ENCODE data around the gene MEGF9. TPM values are rescaled to one million over a fixed set of nuclear protein-coding genes. Genes with fewer than 3 reads are reported as not detected.

The MEGF9 gene
- total RNA-seq, 1 donor from 2014 or later = 58.8 TPM

GRCh38 chr9:120730654-120731514 lies 16.6 kb upstream of the MEGF9 start:
- DNase-seq = no peak

DNA sequence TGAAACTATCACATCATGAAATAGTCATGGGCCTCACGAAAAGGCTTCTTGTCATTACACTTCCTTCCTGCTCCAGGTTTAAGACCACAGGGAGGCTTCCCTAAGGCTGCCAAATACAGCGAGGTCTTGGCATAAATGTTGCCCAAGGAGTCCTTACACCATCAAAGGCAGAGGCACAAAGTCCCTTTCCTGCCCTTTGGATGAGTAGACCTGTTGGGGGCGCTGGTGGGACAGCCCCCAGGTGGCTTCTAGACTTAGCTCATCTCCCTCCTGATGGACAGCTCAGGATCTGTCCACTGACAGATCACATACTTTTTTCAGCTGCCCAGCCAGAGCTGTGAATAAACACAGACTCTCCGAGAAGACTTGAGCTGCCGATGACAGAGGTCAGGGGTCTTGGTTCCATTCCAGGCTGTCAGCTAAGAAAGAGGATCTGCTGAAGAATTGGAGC lies 15.5 kb upstream of the MEGF9 start:
- no peak for DNase-seq

- no peak for DNase-seq
Observed at GRCh38 chr9:120726484-120726883, 12.2 kb upstream of the MEGF9 start.

GRCh38 chr9:120725907-120726306 lies 11.6 kb upstream of the MEGF9 start:
- DNase-seq = no peak

- DNase-seq = no peak
Observed at GRCh38 chr9:120724757-120725400, 10.6 kb upstream of the MEGF9 start.

GRCh38 chr9:120723565-120723964 lies 9.3 kb upstream of the MEGF9 start:
- DNase-seq = no peak

- no peak for DNase-seq
Observed at GRCh38 chr9:120720404-120720803, 6.1 kb upstream of the MEGF9 start.

DNA sequence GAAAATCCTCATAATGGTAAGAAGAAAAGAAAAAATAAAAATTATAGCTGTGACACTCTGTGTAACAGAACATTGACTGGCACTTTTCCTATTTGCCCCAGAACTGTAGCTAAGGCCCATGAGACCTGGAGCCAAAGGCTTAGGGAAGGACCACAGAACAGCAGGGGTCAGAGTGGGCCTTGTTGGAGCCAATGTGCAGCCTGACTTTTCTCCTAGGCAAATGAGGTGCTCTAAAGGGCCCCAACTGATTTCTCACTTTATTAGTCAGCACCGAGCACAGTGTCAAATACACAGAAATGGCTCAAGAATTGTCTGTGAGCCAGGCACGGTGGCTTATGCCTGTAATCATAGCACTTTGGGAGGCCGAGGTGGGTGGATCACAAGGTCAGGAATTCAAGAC lies 4.0 kb upstream of the MEGF9 start:
- no peak for DNase-seq

- no peak for DNase-seq
Observed at GRCh38 chr9:120717176-120717575, 2.9 kb upstream of the MEGF9 start.

- DNase-seq = no peak
Observed at GRCh38 chr9:120716483-120716882, 2.2 kb upstream of the MEGF9 start.

- DNase-seq = no peak
Observed at GRCh38 chr9:120715389-120715924, 1.2 kb upstream of the MEGF9 start.

DNA sequence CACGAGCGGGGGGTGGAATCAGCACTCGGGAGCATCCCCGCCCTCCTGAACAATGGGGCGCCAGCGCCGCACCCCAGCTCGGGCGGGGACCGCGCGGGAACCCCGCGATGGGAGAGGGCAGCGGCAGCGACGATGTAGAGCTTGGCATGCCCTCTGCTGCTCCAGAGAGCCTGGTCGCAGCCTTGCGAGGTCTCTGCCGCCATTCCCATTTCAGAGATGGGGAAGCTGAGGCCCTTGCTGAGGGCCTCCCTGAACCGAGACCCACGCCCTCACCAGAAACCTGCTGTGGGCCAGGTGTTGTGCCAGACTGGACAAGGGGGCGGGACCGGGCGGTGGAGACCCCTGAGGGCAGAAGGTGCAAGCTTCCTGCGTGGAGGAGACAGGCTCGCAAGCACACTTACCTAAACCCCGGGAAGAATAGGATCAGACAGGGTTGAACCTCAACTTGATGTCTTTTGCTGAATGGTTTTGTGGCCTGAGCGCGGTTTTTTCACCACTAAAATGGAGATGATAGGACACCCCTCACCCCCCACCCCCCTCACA lies 647 bp upstream of the MEGF9 start:
- no peak for DNase-seq

DNA sequence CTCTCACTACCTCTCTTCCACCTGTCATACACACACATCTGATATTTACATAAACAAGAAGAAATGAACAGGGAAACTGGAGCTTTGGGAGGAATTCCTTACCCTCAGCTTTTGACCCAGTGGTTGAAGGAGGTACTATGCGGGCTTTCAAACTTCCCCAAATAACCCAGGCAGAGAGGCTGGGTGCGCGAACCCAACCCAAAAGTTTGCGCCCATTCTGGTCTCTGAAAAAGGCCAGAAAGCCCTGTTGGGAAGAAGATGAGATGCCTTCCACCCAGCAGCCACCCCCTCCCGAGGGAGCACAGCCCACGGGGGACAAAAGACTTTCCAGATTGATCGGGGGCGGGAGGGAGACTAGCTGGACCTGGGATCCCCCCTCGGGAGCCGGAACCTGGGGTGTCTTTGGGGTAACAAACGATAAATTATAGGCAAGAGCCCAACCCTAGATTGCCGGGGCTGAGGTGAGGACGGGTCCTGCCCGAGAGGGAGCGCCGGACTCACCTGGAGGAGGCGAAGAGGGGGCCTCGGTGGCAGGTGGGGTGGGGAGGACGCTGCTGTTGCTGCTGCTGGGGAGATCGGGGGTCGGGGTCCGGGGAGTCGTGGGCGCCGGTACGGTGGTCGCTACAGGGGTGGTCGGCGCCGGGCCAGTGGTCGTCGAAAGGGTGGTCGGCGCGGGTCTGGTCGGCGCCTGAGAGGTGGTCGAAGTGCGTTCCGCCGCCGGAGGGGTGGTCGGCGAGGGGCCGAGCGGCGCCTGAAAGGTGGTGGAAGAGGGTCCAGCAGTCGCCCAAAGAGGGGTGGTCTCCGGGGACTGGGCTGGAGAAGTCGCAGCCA lies 798 bp downstream of the MEGF9 start:
- no peak for DNase-seq

GRCh38 chr9:120712539-120713031 lies 1.7 kb downstream of the MEGF9 start:
- no peak for DNase-seq

GRCh38 chr9:120711841-120712538 lies 2.3 kb downstream of the MEGF9 start:
- no peak for DNase-seq

DNA sequence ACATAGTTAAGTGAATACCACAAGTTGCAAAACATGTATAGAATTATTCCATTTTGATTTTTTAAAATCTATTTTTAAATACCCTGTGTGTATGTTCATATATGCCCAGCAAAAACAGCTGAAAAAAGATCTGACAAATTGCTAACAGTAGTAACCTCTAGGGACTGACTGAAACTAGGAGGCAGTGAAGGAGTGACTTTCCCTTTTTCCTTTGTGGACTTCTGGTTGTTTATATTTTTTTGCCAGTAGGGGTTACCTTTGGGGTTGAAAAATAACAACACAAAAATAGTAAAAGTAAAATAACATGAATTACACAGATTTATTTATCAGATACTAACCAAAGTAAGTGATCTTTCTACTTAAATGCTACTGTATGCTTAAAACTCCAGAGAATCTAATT lies 2.9 kb downstream of the MEGF9 start:
- DNase-seq = no peak

- DNase-seq = no peak
Observed at GRCh38 chr9:120710110-120710981, 3.9 kb downstream of the MEGF9 start.

DNA sequence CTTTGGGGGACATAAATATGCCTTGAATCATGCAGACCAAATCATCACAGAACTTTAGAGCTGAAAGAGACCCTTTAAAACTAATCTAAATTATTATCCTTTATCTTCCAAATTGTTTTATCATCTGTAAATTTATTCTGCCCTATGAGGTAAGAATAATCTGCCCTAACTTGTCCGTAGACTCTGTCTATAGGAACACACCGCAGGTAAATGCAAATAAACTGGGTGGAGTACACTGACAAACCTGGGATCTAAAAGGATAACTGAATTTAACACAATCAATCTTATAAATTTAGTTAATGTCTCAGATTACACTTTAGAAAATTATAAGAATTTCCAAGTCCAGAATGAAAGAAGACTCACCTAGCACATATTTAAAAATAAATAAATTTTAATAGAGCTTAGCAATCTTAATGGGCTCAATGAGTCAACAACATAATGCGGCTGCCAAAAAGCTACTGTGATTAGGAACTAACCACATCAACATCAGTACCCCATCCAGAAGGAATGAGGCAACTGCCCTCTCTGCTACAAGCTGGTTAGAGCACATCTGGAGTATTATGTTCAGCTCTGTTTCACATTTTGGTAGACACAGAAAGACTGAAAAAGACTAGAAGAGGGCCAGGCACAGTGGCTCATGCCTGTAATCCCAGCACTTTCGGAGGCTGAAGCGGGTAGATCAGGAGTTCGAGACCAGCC lies 5.6 kb downstream of the MEGF9 start:
- DNase-seq = no peak

DNA sequence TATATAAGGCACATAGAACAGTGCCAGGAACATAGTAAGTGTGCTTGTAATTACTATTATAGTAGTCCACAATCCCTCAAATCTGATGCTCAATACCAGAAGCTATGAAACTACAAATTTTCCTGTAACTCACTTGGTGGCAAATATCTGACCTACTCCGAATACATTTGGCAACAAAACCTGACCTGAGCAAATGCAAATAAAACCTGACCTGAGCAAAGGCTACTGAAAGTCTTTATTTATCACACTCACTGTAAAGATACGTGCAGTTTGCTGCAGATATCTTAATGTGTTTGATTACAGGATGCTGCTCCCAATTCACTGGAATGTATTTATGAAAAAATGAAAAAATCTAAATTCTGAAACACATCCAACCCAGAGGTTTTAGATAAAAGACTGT lies 7.1 kb downstream of the MEGF9 start:
- no peak for DNase-seq

DNA sequence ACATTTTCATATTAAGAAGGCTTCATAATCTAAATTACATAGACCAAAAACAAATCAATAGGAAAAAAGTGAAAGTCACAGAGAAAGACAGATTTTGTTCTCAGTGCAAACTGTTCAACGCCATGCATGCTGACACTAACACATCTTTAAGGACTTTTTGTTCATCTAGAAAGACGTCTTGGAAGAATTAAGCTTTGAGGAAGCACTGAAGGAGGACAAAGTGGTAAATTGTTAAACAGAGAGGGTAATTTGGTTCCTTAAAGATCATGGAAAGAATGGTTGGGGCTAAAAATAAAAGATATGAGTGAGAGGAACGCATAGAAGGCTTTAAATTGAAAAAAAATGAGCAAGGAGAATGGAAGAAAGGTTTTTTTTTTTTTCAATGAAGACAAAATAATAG lies 9.1 kb downstream of the MEGF9 start:
- no peak for DNase-seq

Data from occipital lobe (tissue), 2 donors.